K562 (cell line): Measurements from ENCODE around the gene DNMT1. TPM values are rescaled to one million over a fixed set of nuclear protein-coding genes. Genes with fewer than 3 reads are reported as not detected.

Experiments used
- ATAC-seq: fragments of 200-7000 bp; cut with Tn5 transposase; 3 replicates; pipeline ENCODE4 v1.9.1; 2020; ENCODE audit warnings: moderate library complexity
- BruUV-seq: library from RNA; stranded (reverse); fragments of 400-500 nt; replicated peaks from 2 replicates; lab custom pipeline; 2021; lab: Mats Ljungman, UMichigan
- CTCF ChIA-PET: fragments of 300-600 bp; formaldehyde crosslinking; extraction: SDS; loops from one replicate; lab custom pipeline; 2021; ENCODE audit warnings: low intra/inter-chr PET ratio; lab: Yijun Ruan, JAX
- POLR2A ChIA-PET: fragments of 300-600, 350-650 bp; sonication (Branson Sonifier 250); formaldehyde crosslinking; extraction: SDS; loops from one replicate; lab custom pipeline; 2021; ENCODE audit warnings: antibody characterized with exemption, inconsistent platforms; lab: Yijun Ruan, JAX
- DNase-seq, 4 experiments: peaks; one replicate each; pipeline versions ENCODE4 v3.0.0 to v3.0.0-alpha.2; 2011 to 2018; ENCODE audit warnings: low spot score in 3 of 4, mixed read lengths in 3 of 4; ENCODE audit errors: extremely low read depth in 1 of 4
- FAIRE-seq: peaks from 2 replicates; lab custom pipeline; 2011; peaks lifted over from hg19 to GRCh38; lab: Jason Lieb, UNC
- H2AFZ ChIP-seq: 2 replicates; pipeline ENCODE4 v1.6.0; 2011; ENCODE audit warnings: low read depth, low read length, control low read depth, inconsistent platforms
- H3K27ac ChIP-seq: fragments of 200-600 bp; 3 replicates; pipeline ENCODE4 v1.8.0; 2011; ENCODE audit warnings: low read depth, mild to moderate bottlenecking, control low read depth, inconsistent platforms, low read length, moderate library complexity, mixed read lengths; ENCODE audit errors: extremely low read depth
- H3K27me3 ChIP-seq, 2 experiments: fragments of 300-600 bp in 1 of 2; 2 replicates in 1 of 2; 3 replicates in 1 of 2; pipeline versions ENCODE4 v1.6.0 to v1.8.0; 2011; ENCODE audit warnings: inconsistent platforms in 2 of 2, low read length in 2 of 2, mild to moderate bottlenecking in 1 of 2, mixed read lengths in 1 of 2, moderate library complexity in 1 of 2; ENCODE audit not compliant: control insufficient read depth in 2 of 2, insufficient read depth in 2 of 2
- H3K36me3 ChIP-seq: fragments of 300-600 bp; 3 replicates; pipeline ENCODE4 v1.8.0; 2011; ENCODE audit warnings: mild to moderate bottlenecking, low read length, inconsistent platforms; ENCODE audit not compliant: control insufficient read depth, insufficient read depth
- H3K4me1 ChIP-seq, 2 experiments: fragments of 200-600 bp in 1 of 2; replicated peaks in 1 of 2; 2 replicates in 1 of 2; 3 replicates in 1 of 2; pipeline versions ENCODE4 v1.5.1 to v1.8.0; 2011; ENCODE audit warnings: inconsistent platforms in 2 of 2, low read length in 2 of 2, mild to moderate bottlenecking in 1 of 2, mixed read lengths in 1 of 2, moderate library complexity in 1 of 2; ENCODE audit not compliant: control insufficient read depth in 2 of 2, insufficient read depth in 2 of 2
- H3K4me2 ChIP-seq: 2 replicates; pipeline ENCODE4 v1.6.1; 2011; ENCODE audit warnings: low read length, control low read depth, inconsistent platforms, mixed read lengths; ENCODE audit not compliant: insufficient read depth
- H3K4me3 ChIP-seq: fragments of 200-600 bp; sonication (generic), shearing (Covaris generic); 2 replicates; pipeline ENCODE4 v1.5.1; 2016; ENCODE audit warnings: control low read depth, inconsistent platforms
- H3K79me2 ChIP-seq: fragments of 200-600 bp; 3 replicates; pipeline ENCODE4 v1.8.0; 2011; ENCODE audit warnings: low read length, inconsistent platforms; ENCODE audit not compliant: control insufficient read depth, insufficient read depth
- H3K9ac ChIP-seq, 2 experiments: 2 replicates each; pipeline versions ENCODE4 v1.6.0 to v1.6.1; 2011; ENCODE audit warnings: low read depth in 2 of 2, low read length in 2 of 2, control low read depth in 1 of 2, inconsistent platforms in 1 of 2, mild to moderate bottlenecking in 1 of 2, mixed read lengths in 1 of 2; ENCODE audit not compliant: insufficient read depth in 1 of 2
- H3K9me1 ChIP-seq: one replicate; pipeline ENCODE4 v1.6.0; 2011; ENCODE audit warnings: inconsistent platforms, mild to moderate bottlenecking, low read length, moderate library complexity; ENCODE audit not compliant: control insufficient read depth, insufficient read depth
- H3K9me3 ChIP-seq: replicated peaks from 2 replicates; pipeline ENCODE4 v1.5.1; 2011; ENCODE audit warnings: low read depth, low read length, inconsistent platforms; ENCODE audit not compliant: control insufficient read depth, insufficient read depth
- H4K20me1 ChIP-seq: replicated peaks from 2 replicates; pipeline ENCODE4 v1.6.1; 2011; ENCODE audit warnings: low read length, inconsistent platforms, mixed read lengths; ENCODE audit not compliant: control insufficient read depth, insufficient read depth
- GATA2 ChIP-seq: sonication (generic); formaldehyde crosslinking; IDR thresholded peaks from 2 replicates; pipeline ENCODE4 v1.4.0; 2020; ENCODE audit warnings: mild to moderate bottlenecking, missing genetic modification reagents
- IRF1 ChIP-seq: sonication (generic); formaldehyde crosslinking; IDR thresholded peaks from 2 replicates; pipeline ENCODE4 v1.8.0; 2022; ENCODE audit warnings: missing genetic modification reagents, mild to moderate bottlenecking, borderline replicate concordance
- L3MBTL2 ChIP-seq: fragments of 450-650 bp; IDR thresholded peaks from 2 replicates; pipeline ENCODE4 v1.6.1; 2016; ENCODE audit warnings: mild to moderate bottlenecking, moderate library complexity
- NR1H2 ChIP-seq: sonication (generic); formaldehyde crosslinking; IDR thresholded peaks from 2 replicates; pipeline ENCODE4 v1.4.0; 2020; ENCODE audit warnings: mild to moderate bottlenecking, missing genetic modification reagents
- NRF1 ChIP-seq, 2 experiments: fragments of 450-650 bp; IDR thresholded peaks in 1 of 2; conservative IDR thresholded peaks in 1 of 2; 2 replicates each; pipeline ENCODE4 v1.6.1; 2014; ENCODE audit warnings: mild to moderate bottlenecking in 2 of 2
- PRPF4 ChIP-seq: fragments of 200-400 bp; formaldehyde crosslinking; IDR thresholded peaks from one replicate; pipeline ENCODE4 v1.6.1; 2017; ENCODE audit warnings: low read length, low read depth, mild to moderate bottlenecking; ENCODE audit not compliant: insufficient read depth, poor library complexity, severe bottlenecking
- RBM39 ChIP-seq: fragments of 200-400 bp; formaldehyde crosslinking; optimal IDR thresholded peaks from 2 replicates; pipeline ENCODE3; 2018; ENCODE audit warnings: low read depth, low read length
- SMAD4 ChIP-seq: fragments of 250-450 bp; sonication (Bioruptor Pico); conservative IDR thresholded peaks from 2 replicates; pipeline ENCODE4 v1.8.0; 2021; ENCODE audit warnings: inconsistent platforms, mild to moderate bottlenecking, moderate library complexity
- SOX6 ChIP-seq: fragments of 450-650 bp; IDR thresholded peaks from 2 replicates; pipeline ENCODE4 v1.6.1; 2014; ENCODE audit warnings: mild to moderate bottlenecking
- TAF1 ChIP-seq: IDR thresholded peaks from 2 replicates; pipeline ENCODE4 v1.6.1; 2011; ENCODE audit warnings: mild to moderate bottlenecking, low read length, moderate library complexity; ENCODE audit not compliant: insufficient read depth, control insufficient read depth, severe bottlenecking; ENCODE audit errors: extremely low read depth
- WGBS: fragments of 100-300 bp; shearing (Covaris generic); methylation state at CpG from one replicate; pipeline ENCODE4 v1.1.6; 2016; ENCODE audit warnings: low coverage, mixed read lengths; ENCODE audit not compliant: insufficient coverage; ENCODE audit errors: missing lambda C conversion rate; 5-methylcytosine and 5-hydroxymethylcytosine counted together
- in situ Hi-C: fragments of 300-500 bp; cut with MboI; formaldehyde crosslinking; loops from 4 replicates; pipeline ENCODE4 v1.15.0; 2018; ENCODE audit warnings: inconsistent platforms, mixed read lengths
- intact Hi-C: fragments of 100-400 bp; cut with micrococcal nuclease; formaldehyde crosslinking; loops from 2 replicates; pipeline ENCODE4 v1.14.2; 2022
- polyA plus RNA-seq, 8 experiments: library from polyadenylated mRNA; depleted of rRNA in 4 of 8; stranded (reverse) in 5 of 8; unstranded in 3 of 8; fragments of >200 nt; fragmentation: Nextera tagmentation in 2 of 8; fragmentation: Illumina TruSeq in 1 of 8; extraction: Ambion mirVana in 2 of 8; extraction: Trizol in 1 of 8; gene quantifications; 2 replicates each; pipeline versions ENCODE4 v1.2.1 to v1.2.3, GENCODE V29; 2011 to 2014; ENCODE audit warnings: inconsistent platforms in 1 of 8, missing spikeins in 1 of 8
- total RNA-seq, 7 experiments: library from RNA; depleted of rRNA in 6 of 7; stranded (reverse); fragments of >200 nt in 6 of 7; fragmentation: Illumina TruSeq in 2 of 7; extraction: Trizol in 2 of 7; gene quantifications; 2 replicates each; pipeline versions ENCODE4 v1.2.1 to v1.2.3, GENCODE V29; 2011 to 2021; ENCODE audit warnings: low replicate concordance in 1 of 7
- TF ChIP-seq, protein P1 (sequence below): IDR thresholded peaks from 2 replicates; pipeline ENCODE4 v1.6.1; 2011; ENCODE audit warnings: borderline replicate concordance, low read depth, mild to moderate bottlenecking, moderate library complexity, low read length; ENCODE audit not compliant: insufficient read depth, poor library complexity, severe bottlenecking
- TF ChIP-seq, protein P2 (sequence below): sonication (generic); formaldehyde crosslinking; IDR thresholded peaks from 2 replicates; pipeline ENCODE4 v1.8.0; 2023; ENCODE audit warnings: mild to moderate bottlenecking, missing genetic modification reagents
- TF ChIP-seq, protein P3 (sequence below): fragments of 200-800 bp; sonication (Bioruptor generic); IDR thresholded peaks from 2 replicates; pipeline ENCODE4 v1.6.1; 2017; ENCODE audit warnings: missing genetic modification characterization, missing compliant biosample characterization

The DNMT1 gene
- total and polyA plus RNA-seq, 9 of the 15 experiments (the other 6 are each of a cell fraction or from before 2014, with no cell fraction given), result 80.1 to 271 (median 121) TPM

- Histone ChIP-seq H2AFZ (no peak overlapping the region), H3K9me3 (peaks cover 5% of the 10 kb centered on the region), H3K27me3 (peaks cover 0 to 4% of the 10 kb centered on the region in 2 experiments; a peak in 1 of 5 replicates), H3K4me2 (no peak overlapping the region), H4K20me1 (no peaks in the 10 kb centered on the region), H3K9me1 (no peaks in the 10 kb centered on the region), H3K79me2 (no peaks in the 10 kb centered on the region), H3K4me3 (no peak overlapping the region), H3K27ac (no peak overlapping the region), H3K4me1 (no peaks in the 10 kb centered on the region), H3K36me3 (no peaks in the 10 kb centered on the region), H3K9ac (no peak overlapping the region)
- CTCF ChIA-PET, result no interaction called here
- no peak for ATAC-seq
- 37% methylated on average over 4 of the region's 4 CpGs for WGBS
- TF ChIP-seq L3MBTL2, result no peak
- no peak for TF ChIP-seq IRF1 (CRISPR knock-in tag)
- TF ChIP-seq NRF1 (conservative IDR thresholded peaks at IDR 0.05 in 1 of 2, IDR thresholded peaks at IDR 0.05 in 1 of 2), result no peak
- TF ChIP-seq NR1H2 (CRISPR knock-in tag), result no peak
- TF ChIP-seq SOX6, result no peak
- TF ChIP-seq TAF1, result no peak
- TF ChIP-seq, protein P1, sequence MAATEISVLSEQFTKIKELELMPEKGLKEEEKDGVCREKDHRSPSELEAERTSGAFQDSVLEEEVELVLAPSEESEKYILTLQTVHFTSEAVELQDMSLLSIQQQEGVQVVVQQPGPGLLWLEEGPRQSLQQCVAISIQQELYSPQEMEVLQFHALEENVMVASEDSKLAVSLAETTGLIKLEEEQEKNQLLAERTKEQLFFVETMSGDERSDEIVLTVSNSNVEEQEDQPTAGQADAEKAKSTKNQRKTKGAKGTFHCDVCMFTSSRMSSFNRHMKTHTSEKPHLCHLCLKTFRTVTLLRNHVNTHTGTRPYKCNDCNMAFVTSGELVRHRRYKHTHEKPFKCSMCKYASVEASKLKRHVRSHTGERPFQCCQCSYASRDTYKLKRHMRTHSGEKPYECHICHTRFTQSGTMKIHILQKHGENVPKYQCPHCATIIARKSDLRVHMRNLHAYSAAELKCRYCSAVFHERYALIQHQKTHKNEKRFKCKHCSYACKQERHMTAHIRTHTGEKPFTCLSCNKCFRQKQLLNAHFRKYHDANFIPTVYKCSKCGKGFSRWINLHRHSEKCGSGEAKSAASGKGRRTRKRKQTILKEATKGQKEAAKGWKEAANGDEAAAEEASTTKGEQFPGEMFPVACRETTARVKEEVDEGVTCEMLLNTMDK, result no peak
- no peak for TF ChIP-seq SMAD4 (CRISPR knock-in tag)
- TF ChIP-seq PRPF4, result no peak
- TF ChIP-seq, protein P2, sequence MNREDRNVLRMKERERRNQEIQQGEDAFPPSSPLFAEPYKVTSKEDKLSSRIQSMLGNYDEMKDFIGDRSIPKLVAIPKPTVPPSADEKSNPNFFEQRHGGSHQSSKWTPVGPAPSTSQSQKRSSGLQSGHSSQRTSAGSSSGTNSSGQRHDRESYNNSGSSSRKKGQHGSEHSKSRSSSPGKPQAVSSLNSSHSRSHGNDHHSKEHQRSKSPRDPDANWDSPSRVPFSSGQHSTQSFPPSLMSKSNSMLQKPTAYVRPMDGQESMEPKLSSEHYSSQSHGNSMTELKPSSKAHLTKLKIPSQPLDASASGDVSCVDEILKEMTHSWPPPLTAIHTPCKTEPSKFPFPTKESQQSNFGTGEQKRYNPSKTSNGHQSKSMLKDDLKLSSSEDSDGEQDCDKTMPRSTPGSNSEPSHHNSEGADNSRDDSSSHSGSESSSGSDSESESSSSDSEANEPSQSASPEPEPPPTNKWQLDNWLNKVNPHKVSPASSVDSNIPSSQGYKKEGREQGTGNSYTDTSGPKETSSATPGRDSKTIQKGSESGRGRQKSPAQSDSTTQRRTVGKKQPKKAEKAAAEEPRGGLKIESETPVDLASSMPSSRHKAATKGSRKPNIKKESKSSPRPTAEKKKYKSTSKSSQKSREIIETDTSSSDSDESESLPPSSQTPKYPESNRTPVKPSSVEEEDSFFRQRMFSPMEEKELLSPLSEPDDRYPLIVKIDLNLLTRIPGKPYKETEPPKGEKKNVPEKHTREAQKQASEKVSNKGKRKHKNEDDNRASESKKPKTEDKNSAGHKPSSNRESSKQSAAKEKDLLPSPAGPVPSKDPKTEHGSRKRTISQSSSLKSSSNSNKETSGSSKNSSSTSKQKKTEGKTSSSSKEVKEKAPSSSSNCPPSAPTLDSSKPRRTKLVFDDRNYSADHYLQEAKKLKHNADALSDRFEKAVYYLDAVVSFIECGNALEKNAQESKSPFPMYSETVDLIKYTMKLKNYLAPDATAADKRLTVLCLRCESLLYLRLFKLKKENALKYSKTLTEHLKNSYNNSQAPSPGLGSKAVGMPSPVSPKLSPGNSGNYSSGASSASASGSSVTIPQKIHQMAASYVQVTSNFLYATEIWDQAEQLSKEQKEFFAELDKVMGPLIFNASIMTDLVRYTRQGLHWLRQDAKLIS (CRISPR knock-in tag), result no peak
- no peak for TF ChIP-seq GATA2 (CRISPR knock-in tag)
- TF ChIP-seq, protein P3, sequence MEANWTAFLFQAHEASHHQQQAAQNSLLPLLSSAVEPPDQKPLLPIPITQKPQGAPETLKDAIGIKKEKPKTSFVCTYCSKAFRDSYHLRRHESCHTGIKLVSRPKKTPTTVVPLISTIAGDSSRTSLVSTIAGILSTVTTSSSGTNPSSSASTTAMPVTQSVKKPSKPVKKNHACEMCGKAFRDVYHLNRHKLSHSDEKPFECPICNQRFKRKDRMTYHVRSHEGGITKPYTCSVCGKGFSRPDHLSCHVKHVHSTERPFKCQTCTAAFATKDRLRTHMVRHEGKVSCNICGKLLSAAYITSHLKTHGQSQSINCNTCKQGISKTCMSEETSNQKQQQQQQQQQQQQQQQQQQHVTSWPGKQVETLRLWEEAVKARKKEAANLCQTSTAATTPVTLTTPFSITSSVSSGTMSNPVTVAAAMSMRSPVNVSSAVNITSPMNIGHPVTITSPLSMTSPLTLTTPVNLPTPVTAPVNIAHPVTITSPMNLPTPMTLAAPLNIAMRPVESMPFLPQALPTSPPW (CRISPR knock-in tag), result no peak
- no peak for TF ChIP-seq RBM39
- in situ Hi-C loops, result no loop called here
- FAIRE-seq, result no peak
- intact Hi-C loops, result no loop called here
- no peak for DNase-seq
- no TSS peak for BruUV-seq
- POLR2A ChIA-PET, result interaction anchor here (0.8 to 1.1 kb wide), 3 partner anchors 9 to 18 kb away, joined by 3 to 6 read pairs (median 3); partner anchors contain the start of gene DNMT1
Measured at GRCh38 chr19:10205636-10206035, 10.9 kb upstream of the DNMT1 start.
